SK-N-SH (cell line): ENCODE results near the gene RPL21. TPM values are rescaled to one million over a fixed set of nuclear protein-coding genes. Genes with fewer than 3 reads are reported as not detected.

Source experiments
- CTCF ChIA-PET: fragments of 300-600, 350-600 bp; formaldehyde crosslinking; extraction: SDS; loops from one replicate; lab custom pipeline; 2021; lab: Yijun Ruan, JAX
- POLR2A ChIA-PET: fragments of 350-600 bp; sonication (Branson Sonifier 250); formaldehyde crosslinking; extraction: SDS; loops from one replicate; lab custom pipeline; 2020; ENCODE audit warnings: antibody characterized with exemption, inconsistent platforms; lab: Yijun Ruan, JAX
- DNase-seq: peaks from one replicate; pipeline ENCODE4 v3.0.0; 2012
- H2AFZ ChIP-seq: fragments of 200-600 bp; sonication (generic); 2 replicates; pipeline ENCODE4 v1.8.1; 2016; ENCODE audit warnings: antibody characterized with exemption, mild to moderate bottlenecking, low read depth
- H3F3A ChIP-seq: fragments of 200-600 bp; sonication (generic); replicated peaks from 2 replicates; pipeline ENCODE3; 2016; ENCODE audit warnings: antibody characterized with exemption, mild to moderate bottlenecking; ENCODE audit not compliant: insufficient read depth
- H3K27ac ChIP-seq, 2 experiments: fragments of 200-500 bp in 1 of 2; fragments of 200-600 bp in 1 of 2; sonication (Bioruptor generic) in 1 of 2; sonication (generic), shearing (Covaris generic) in 1 of 2; 2 replicates each; pipeline versions ENCODE4 v1.5.1 to v1.6.1; 2014 to 2016; ENCODE audit warnings: low read depth in 2 of 2, inconsistent platforms in 1 of 2, low read length in 1 of 2, mild to moderate bottlenecking in 1 of 2, mixed read lengths in 1 of 2
- H3K27me3 ChIP-seq: fragments of 200-600 bp; sonication (generic), shearing (Covaris generic); 2 replicates; pipeline ENCODE4 v1.6.1; 2016; ENCODE audit warnings: mixed run types; ENCODE audit not compliant: insufficient read depth
- H3K36me3 ChIP-seq, 2 experiments: fragments of 200-500 bp in 1 of 2; fragments of 200-600 bp in 1 of 2; sonication (Bioruptor generic) in 1 of 2; sonication (generic) in 1 of 2; replicated peaks in 1 of 2; 2 replicates each; pipeline versions ENCODE3 to v1.5.1; 2014 to 2016; ENCODE audit warnings: low read length in 1 of 2, mild to moderate bottlenecking in 1 of 2; ENCODE audit not compliant: insufficient read depth in 2 of 2, control insufficient read depth in 1 of 2
- H3K4me1 ChIP-seq, 2 experiments: fragments of 200-500 bp in 1 of 2; fragments of 200-600 bp in 1 of 2; sonication (Bioruptor generic) in 1 of 2; sonication (generic), shearing (Covaris generic) in 1 of 2; 2 replicates each; pipeline versions ENCODE4 v1.5.1 to v1.6.1; 2014 to 2016; ENCODE audit warnings: low read depth in 1 of 2, low read length in 1 of 2, mixed run types in 1 of 2; ENCODE audit not compliant: insufficient read depth in 2 of 2, control insufficient read depth in 1 of 2
- H3K4me2 ChIP-seq: fragments of 200-600 bp; sonication (generic), shearing (Covaris generic); 2 replicates; pipeline ENCODE4 v1.6.1; 2017; ENCODE audit warnings: mixed run types
- H3K4me3 ChIP-seq, 2 experiments: fragments of 200-500 bp in 1 of 2; fragments of 200-600 bp in 1 of 2; sonication (Bioruptor generic) in 1 of 2; sonication (generic), shearing (Covaris generic) in 1 of 2; 2 replicates each; pipeline versions ENCODE4 v1.5.1 to v1.8.1; 2014 to 2016; ENCODE audit warnings: low read depth in 2 of 2, inconsistent platforms in 1 of 2, low read length in 1 of 2, mild to moderate bottlenecking in 1 of 2, mixed read lengths in 1 of 2, moderate library complexity in 1 of 2
- H3K79me2 ChIP-seq: fragments of 200-600 bp; sonication (generic); 2 replicates; pipeline ENCODE4 v1.8.1; 2017; ENCODE audit warnings: mild to moderate bottlenecking; ENCODE audit not compliant: insufficient read depth
- H3K9ac ChIP-seq: fragments of 200-600 bp; sonication (generic); 2 replicates; pipeline ENCODE4 v1.6.1; 2017; ENCODE audit warnings: mixed run types
- H3K9me2 ChIP-seq: fragments of 200-600 bp; sonication (generic); 2 replicates; pipeline ENCODE4 v1.6.1; 2017; ENCODE audit warnings: mixed run types
- H3K9me3 ChIP-seq: fragments of 200-600 bp; sonication (generic); 2 replicates; pipeline ENCODE4 v1.6.1; 2017; ENCODE audit warnings: mixed run types, mild to moderate bottlenecking, moderate library complexity
- H4K20me1 ChIP-seq: fragments of 200-600 bp; sonication (generic); 2 replicates; pipeline ENCODE4 v1.6.1; 2017; ENCODE audit warnings: mild to moderate bottlenecking, mixed run types; ENCODE audit not compliant: insufficient read depth
- CHD2 ChIP-seq: fragments of 150-350 bp; IDR thresholded peaks from 2 replicates; pipeline ENCODE4 v1.6.1; 2018; ENCODE audit warnings: low read length; ENCODE audit not compliant: partially characterized antibody
- ELF1 ChIP-seq: IDR thresholded peaks from 2 replicates; pipeline ENCODE4 v1.4.0; 2012
- GABPA ChIP-seq: IDR thresholded peaks from 2 replicates; pipeline ENCODE4 v1.4.0; 2012; ENCODE audit warnings: low read depth, mild to moderate bottlenecking
- GATA2 ChIP-seq: sonication (generic); formaldehyde crosslinking; IDR thresholded peaks from 2 replicates; pipeline ENCODE4 v1.5.0; 2020; ENCODE audit warnings: mild to moderate bottlenecking, missing genetic modification reagents
- JUND ChIP-seq: IDR thresholded peaks from 2 replicates; pipeline ENCODE4 v1.4.0; 2012
- MXI1 ChIP-seq: IDR thresholded peaks from 2 replicates; pipeline ENCODE4 v1.6.1; 2012; ENCODE audit warnings: mild to moderate bottlenecking, low read depth, low read length, improper control_type of control experiment
- NFIC ChIP-seq: IDR thresholded peaks from 2 replicates; pipeline ENCODE4 v1.4.0; 2012; ENCODE audit warnings: borderline replicate concordance
- NRF1 ChIP-seq: IDR thresholded peaks from 2 replicates; pipeline ENCODE4 v1.6.1; 2012; ENCODE audit warnings: low read depth, mild to moderate bottlenecking, low read length
- PBX3 ChIP-seq: IDR thresholded peaks from 2 replicates; pipeline ENCODE4; 2012
- POLR2AphosphoS5 ChIP-seq: IDR thresholded peaks from 2 replicates; pipeline ENCODE4 v1.6.1; 2012; ENCODE audit warnings: low read depth, low read length
- RXRA ChIP-seq: IDR thresholded peaks from 2 replicates; pipeline ENCODE4 v1.4.0; 2012; ENCODE audit warnings: low read depth, mild to moderate bottlenecking, borderline replicate concordance
- SIN3A ChIP-seq: IDR thresholded peaks from 2 replicates; pipeline ENCODE4 v1.6.1; 2012; ENCODE audit warnings: low read depth, mild to moderate bottlenecking, low read length, moderate library complexity, borderline replicate concordance
- SMC3 ChIP-seq: IDR thresholded peaks from 2 replicates; pipeline ENCODE4 v1.6.1; 2012; ENCODE audit warnings: low read depth, low read length, improper control_type of control experiment
- TAF1 ChIP-seq: IDR thresholded peaks from 2 replicates; pipeline ENCODE4 v1.6.1; 2012; ENCODE audit warnings: low read depth, mild to moderate bottlenecking, low read length, moderate library complexity, borderline replicate concordance
- TCF12 ChIP-seq: IDR thresholded peaks from 2 replicates; pipeline ENCODE4 v1.4.0; 2012
- TEAD4 ChIP-seq: IDR thresholded peaks from 2 replicates; pipeline ENCODE4 v1.4.0; 2012; ENCODE audit warnings: mild to moderate bottlenecking, borderline replicate concordance; ENCODE audit not compliant: insufficient read depth
- USF1 ChIP-seq: IDR thresholded peaks from 2 replicates; pipeline ENCODE4 v1.4.0; 2012; ENCODE audit warnings: low read depth, borderline replicate concordance
- YY1 ChIP-seq: IDR thresholded peaks from 2 replicates; pipeline ENCODE4 v1.4.0; 2012; ENCODE audit warnings: low read depth, mild to moderate bottlenecking
- WGBS: methylation state at CpG from one replicate; pipeline ENCODE4 v1.1.6; 2017; ENCODE audit warnings: low lambda C conversion rate; 5-methylcytosine and 5-hydroxymethylcytosine counted together
- polyA plus RNA-seq, 3 experiments: library from polyadenylated mRNA; depleted of rRNA; stranded (reverse); fragments of >200 nt; gene quantifications; 2 replicates each; pipeline ENCODE4 v1.2.3, GENCODE V29; 2012
- TF ChIP-seq, protein P1 (sequence below): IDR thresholded peaks from 2 replicates; pipeline ENCODE4 v1.4.0; 2012; ENCODE audit warnings: low read depth
- TF ChIP-seq, protein P2 (sequence below): fragments of 150-350 bp; IDR thresholded peaks from 2 replicates; pipeline ENCODE4 v1.6.1; 2017; ENCODE audit warnings: antibody characterized with exemption, low read length, low read depth, borderline replicate concordance
- TF ChIP-seq, protein P3 (sequence below): IDR thresholded peaks from 2 replicates; pipeline ENCODE4 v1.6.1; 2012; ENCODE audit warnings: mild to moderate bottlenecking, low read depth, low read length, moderate library complexity

The RPL21 gene
- 1,261 and 1,610 TPM in 2 replicates for polyA plus RNA-seq (2012; rRNA removed)
- polyA plus RNA-seq (2012; cell fraction: cytosol; rRNA removed) = 2,029 and 2,591 TPM in 2 replicates
- 305 and 380 TPM in 2 replicates for polyA plus RNA-seq (2012; cell fraction: nucleus; rRNA removed)

- H3K79me2 ChIP-seq = peaks cover 68% of the 10 kb centered on the region
- POLR2A ChIA-PET = interaction anchor here (0.6 to 1.1 kb wide), 4 partner anchors 10 to 39 kb away, joined by 3 to 11 read pairs (median 4); no protein-coding TSS in a partner anchor
Measured at GRCh38 chr13:27251166-27252091, at the start of gene RPL21. Gene RPL21 (plus strand): TSS chr13:27251558. CDS start chr13:27253777, 2,219 bp downstream.

More at GRCh38 chr13:27251166-27252091, at the start of gene RPL21:
- no peaks in the 10 kb centered on the region for H3K9me2 ChIP-seq
- peaks cover 27% of the 10 kb centered on the region for H4K20me1 ChIP-seq
- H3K36me3 ChIP-seq = peaks cover 31 to 32% of the 10 kb centered on the region in 2 experiments
- CTCF ChIA-PET = interaction anchor here (1.0 to 1.2 kb wide), 2 partner anchors 19 to 81 kb away, joined by 3 to 4 read pairs; partner anchors contain the start of gene RASL11A
- H3K4me1 ChIP-seq = peaks cover 0 to 10% of the 10 kb centered on the region in 2 experiments; a peak in 1 of 4 replicates
- peak; percentile 87 for DNase-seq
- H3K4me2 ChIP-seq = peak within 1 kb of the TSS; percentile 83
- H3K9ac ChIP-seq = peak within 1 kb of the TSS; percentile 99
- H2AFZ ChIP-seq = peak within 1 kb of the TSS; percentile 90
- TF ChIP-seq RXRA = no peak
- 0 out of 2 replicates have a peak, but pooled peaks have one; percentile 1 for TF ChIP-seq SMC3
- peak; percentile 83; the same call in 1 of the 2 replicates for TF ChIP-seq MXI1
- TF ChIP-seq, protein P1, sequence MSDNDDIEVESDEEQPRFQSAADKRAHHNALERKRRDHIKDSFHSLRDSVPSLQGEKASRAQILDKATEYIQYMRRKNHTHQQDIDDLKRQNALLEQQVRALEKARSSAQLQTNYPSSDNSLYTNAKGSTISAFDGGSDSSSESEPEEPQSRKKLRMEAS = peak; percentile 84
- peak; percentile 76 for TF ChIP-seq ELF1
- TF ChIP-seq SIN3A = peak; percentile 7; the same call in 1 of the 2 replicates
- TF ChIP-seq, protein P2, sequence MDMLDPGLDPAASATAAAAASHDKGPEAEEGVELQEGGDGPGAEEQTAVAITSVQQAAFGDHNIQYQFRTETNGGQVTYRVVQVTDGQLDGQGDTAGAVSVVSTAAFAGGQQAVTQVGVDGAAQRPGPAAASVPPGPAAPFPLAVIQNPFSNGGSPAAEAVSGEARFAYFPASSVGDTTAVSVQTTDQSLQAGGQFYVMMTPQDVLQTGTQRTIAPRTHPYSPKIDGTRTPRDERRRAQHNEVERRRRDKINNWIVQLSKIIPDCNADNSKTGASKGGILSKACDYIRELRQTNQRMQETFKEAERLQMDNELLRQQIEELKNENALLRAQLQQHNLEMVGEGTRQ = no peak
- TF ChIP-seq JUND = no peak
- TF ChIP-seq TAF1 = peak; percentile 67
- TF ChIP-seq PBX3 = peak; percentile 38; the same call in 1 of the 2 replicates
- peak; percentile 88 for TF ChIP-seq YY1
- TF ChIP-seq CHD2 = peak; percentile 76
- TF ChIP-seq, protein P3, sequence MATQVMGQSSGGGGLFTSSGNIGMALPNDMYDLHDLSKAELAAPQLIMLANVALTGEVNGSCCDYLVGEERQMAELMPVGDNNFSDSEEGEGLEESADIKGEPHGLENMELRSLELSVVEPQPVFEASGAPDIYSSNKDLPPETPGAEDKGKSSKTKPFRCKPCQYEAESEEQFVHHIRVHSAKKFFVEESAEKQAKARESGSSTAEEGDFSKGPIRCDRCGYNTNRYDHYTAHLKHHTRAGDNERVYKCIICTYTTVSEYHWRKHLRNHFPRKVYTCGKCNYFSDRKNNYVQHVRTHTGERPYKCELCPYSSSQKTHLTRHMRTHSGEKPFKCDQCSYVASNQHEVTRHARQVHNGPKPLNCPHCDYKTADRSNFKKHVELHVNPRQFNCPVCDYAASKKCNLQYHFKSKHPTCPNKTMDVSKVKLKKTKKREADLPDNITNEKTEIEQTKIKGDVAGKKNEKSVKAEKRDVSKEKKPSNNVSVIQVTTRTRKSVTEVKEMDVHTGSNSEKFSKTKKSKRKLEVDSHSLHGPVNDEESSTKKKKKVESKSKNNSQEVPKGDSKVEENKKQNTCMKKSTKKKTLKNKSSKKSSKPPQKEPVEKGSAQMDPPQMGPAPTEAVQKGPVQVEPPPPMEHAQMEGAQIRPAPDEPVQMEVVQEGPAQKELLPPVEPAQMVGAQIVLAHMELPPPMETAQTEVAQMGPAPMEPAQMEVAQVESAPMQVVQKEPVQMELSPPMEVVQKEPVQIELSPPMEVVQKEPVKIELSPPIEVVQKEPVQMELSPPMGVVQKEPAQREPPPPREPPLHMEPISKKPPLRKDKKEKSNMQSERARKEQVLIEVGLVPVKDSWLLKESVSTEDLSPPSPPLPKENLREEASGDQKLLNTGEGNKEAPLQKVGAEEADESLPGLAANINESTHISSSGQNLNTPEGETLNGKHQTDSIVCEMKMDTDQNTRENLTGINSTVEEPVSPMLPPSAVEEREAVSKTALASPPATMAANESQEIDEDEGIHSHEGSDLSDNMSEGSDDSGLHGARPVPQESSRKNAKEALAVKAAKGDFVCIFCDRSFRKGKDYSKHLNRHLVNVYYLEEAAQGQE = no peak
- TF ChIP-seq USF1 = no peak
- TF ChIP-seq GABPA = peak; percentile 78
- TF ChIP-seq GATA2 (CRISPR knock-in tag) = no peak
- peak; percentile 93 for TF ChIP-seq POLR2AphosphoS5
- peak; percentile 46; the same call in 1 of the 2 replicates for TF ChIP-seq NFIC
- no peak for TF ChIP-seq TCF12
- TF ChIP-seq TEAD4 = 0 out of 2 replicates have a peak, but pooled peaks have one; percentile 8
- no peak for TF ChIP-seq NRF1
- WGBS = 1% methylated on average over 42 of the region's 69 CpGs
- peak within 1 kb of the TSS; percentile 91 to 96 for H3K27ac ChIP-seq
- no peaks in the 10 kb centered on the region for H3K27me3 ChIP-seq
- no peaks in the 10 kb centered on the region for H3K9me3 ChIP-seq
- H3F3A ChIP-seq = peaks cover 6% of the 10 kb centered on the region
- H3K4me3 ChIP-seq = peak within 1 kb of the TSS; percentile 76 to 98
